GM06990 (cell line): ENCODE results near the gene KMT2C.

Experiments
- DNase-seq: peaks from one replicate; pipeline ENCODE4 v3.0.0-alpha.2; 2011; ENCODE audit not compliant: insufficient read length; ENCODE audit errors: extremely low read depth
- H3K27me3 ChIP-seq: replicated peaks from 2 replicates; pipeline ENCODE4 v1.6.0; 2011; ENCODE audit warnings: low read length; ENCODE audit not compliant: control insufficient read depth, insufficient read depth
- H3K36me3 ChIP-seq: 2 replicates; pipeline ENCODE4 v1.5.1; 2011; ENCODE audit warnings: low read length; ENCODE audit not compliant: control insufficient read depth, insufficient read depth
- H3K4me3 ChIP-seq: replicated peaks from 2 replicates; pipeline ENCODE4 v1.5.1; 2011; ENCODE audit warnings: low read depth, mild to moderate bottlenecking, control low read depth, low read length
- CTCF ChIP-seq: IDR thresholded peaks from 2 replicates; pipeline ENCODE4 v1.5.1; 2011; ENCODE audit warnings: low read length, control low read depth, mild to moderate bottlenecking, inconsistent platforms; ENCODE audit not compliant: insufficient read depth, poor library complexity, severe bottlenecking

The KMT2C gene

GRCh38 chr7:152145853-152146466, 289.8 kb downstream of the KMT2C start:
- TF ChIP-seq CTCF, result peak; percentile 43
- H3K4me3 ChIP-seq, result no peak overlapping the region
- no peaks in the 10 kb centered on the region for H3K27me3 ChIP-seq
- no peak for DNase-seq
- H3K36me3 ChIP-seq, result peaks cover 20% of the 10 kb centered on the region

GRCh38 chr7:152144557-152145245, 291.1 kb downstream of the KMT2C start:
- no peak for DNase-seq
- H3K4me3 ChIP-seq, result no peak overlapping the region
- no peak for TF ChIP-seq CTCF
- H3K36me3 ChIP-seq, result peaks cover 20% of the 10 kb centered on the region
- no peaks in the 10 kb centered on the region for H3K27me3 ChIP-seq

GRCh38 chr7:152142976-152143595, 292.7 kb downstream of the KMT2C start:
- TF ChIP-seq CTCF, result no peak
- no peak for DNase-seq
- Histone ChIP-seq H3K36me3 (peaks cover 26% of the 10 kb centered on the region), H3K4me3 (no peak overlapping the region), H3K27me3 (no peaks in the 10 kb centered on the region)

- Histone ChIP-seq H3K27me3 (no peaks in the 10 kb centered on the region), H3K36me3 (peaks cover 21% of the 10 kb centered on the region), H3K4me3 (no peak overlapping the region)
- no peak for DNase-seq
- no peak for TF ChIP-seq CTCF
These were observed 295.2 kb downstream of the KMT2C start for GRCh38 chr7:152140560-152140959.

GRCh38 chr7:152140067-152140466, 295.7 kb downstream of the KMT2C start:
- no peak for DNase-seq
- H3K27me3 ChIP-seq, result no peaks in the 10 kb centered on the region
- no peak for TF ChIP-seq CTCF
- H3K36me3 ChIP-seq, result peaks cover 21% of the 10 kb centered on the region
- H3K4me3 ChIP-seq, result no peak overlapping the region
